Activated B cell treated with CpG ODN at 0.5 μM for 24 hours (primary cell): Measurements from ENCODE around the gene LMX1B. TPM values are rescaled to one million over a fixed set of nuclear protein-coding genes. Genes with fewer than 3 reads are reported as not detected.

Experiments
- ATAC-seq: fragments of 200-7000 bp; cut with Tn5 transposase; one replicate; pipeline ENCODE4 v1.10.0; 2021; ENCODE audit warnings: low read depth, mild to moderate bottlenecking, moderate library complexity
- CTCF ChIA-PET: fragments of 350-600 bp; sonication (Branson Sonifier 250); formaldehyde crosslinking; loops from one replicate; lab custom pipeline; 2021; ENCODE audit warnings: antibody characterized with exemption; lab: Charles Lee
- POLR2A ChIA-PET: fragments of 350-600 bp; sonication (Branson Sonifier 250); formaldehyde crosslinking; loops from one replicate; lab custom pipeline; 2021; ENCODE audit warnings: antibody characterized with exemption; lab: Charles Lee
- DNase-seq: peaks from one replicate; pipeline ENCODE4 v3.0.0; 2022
- H3K27ac Mint-ChIP-seq: one replicate; pipeline ENCODE4 v1.8.0; 2020; ENCODE audit warnings: mixed read lengths
- H3K27me3 Mint-ChIP-seq: one replicate; pipeline ENCODE4 v1.8.0; 2021; ENCODE audit warnings: mixed read lengths
- H3K36me3 Mint-ChIP-seq: one replicate; pipeline ENCODE4 v1.8.0; 2021; ENCODE audit warnings: low read depth, mixed read lengths
- H3K4me1 Mint-ChIP-seq: one replicate; pipeline ENCODE4 v1.8.0; 2021; ENCODE audit warnings: mixed read lengths
- H3K4me3 Mint-ChIP-seq: one replicate; pipeline ENCODE4 v1.8.0; 2020; ENCODE audit warnings: mild to moderate bottlenecking, mixed read lengths
- H3K9me3 Mint-ChIP-seq: one replicate; pipeline ENCODE4 v1.8.0; 2020; ENCODE audit warnings: mixed read lengths
- intact Hi-C: fragments of 100-400 bp; cut with micrococcal nuclease; formaldehyde crosslinking; loops from one replicate; pipeline ENCODE4 v1.15.1; 2024
- total RNA-seq: library from RNA; stranded (reverse); gene quantifications from 2 replicates; pipeline ENCODE4 v1.2.3, GENCODE V29; 2022
- TF ChIP-seq, protein P1 (sequence below): fragments of 200-600 bp; IDR thresholded peaks from one replicate; pipeline ENCODE4 v1.8.0; 2022; ENCODE audit warnings: antibody characterized with exemption, mild to moderate bottlenecking

LMX1B gene
- total RNA-seq, 1 donor from 2014 or later = not detected

DNA sequence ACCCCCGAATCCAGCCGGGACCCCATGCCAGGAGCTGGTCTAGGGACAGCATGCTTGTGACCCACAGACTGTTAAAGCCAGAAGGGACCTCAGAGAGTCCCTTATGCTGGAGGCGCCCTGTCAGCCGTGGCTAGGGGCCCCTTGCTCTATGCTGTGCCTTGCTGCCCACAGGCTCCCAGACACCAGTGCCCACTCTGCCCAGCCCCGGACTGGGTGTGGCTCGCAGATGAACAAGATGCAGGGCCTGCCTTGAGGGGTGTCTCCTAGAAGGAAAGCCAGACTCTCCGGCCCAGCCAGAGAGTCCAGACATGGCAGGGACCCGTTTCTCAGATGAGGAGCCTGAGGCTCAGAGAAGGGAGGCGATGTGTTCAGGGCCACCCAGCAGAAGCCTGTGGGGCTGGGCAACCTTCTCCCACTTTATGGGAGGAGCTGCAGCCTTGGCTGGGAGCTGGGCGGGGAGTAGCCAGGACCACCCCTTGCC lies 85.7 kb downstream of the LMX1B start:
- Mint-ChIP-seq H3K27me3 (peaks cover 30% of the 10 kb centered on the region), H3K36me3 (no peaks in the 10 kb centered on the region), H3K4me3 (no peak overlapping the region), H3K9me3 (no peaks in the 10 kb centered on the region), H3K27ac (no peak overlapping the region), H3K4me1 (no peaks in the 10 kb centered on the region)
- TF ChIP-seq, protein P1, sequence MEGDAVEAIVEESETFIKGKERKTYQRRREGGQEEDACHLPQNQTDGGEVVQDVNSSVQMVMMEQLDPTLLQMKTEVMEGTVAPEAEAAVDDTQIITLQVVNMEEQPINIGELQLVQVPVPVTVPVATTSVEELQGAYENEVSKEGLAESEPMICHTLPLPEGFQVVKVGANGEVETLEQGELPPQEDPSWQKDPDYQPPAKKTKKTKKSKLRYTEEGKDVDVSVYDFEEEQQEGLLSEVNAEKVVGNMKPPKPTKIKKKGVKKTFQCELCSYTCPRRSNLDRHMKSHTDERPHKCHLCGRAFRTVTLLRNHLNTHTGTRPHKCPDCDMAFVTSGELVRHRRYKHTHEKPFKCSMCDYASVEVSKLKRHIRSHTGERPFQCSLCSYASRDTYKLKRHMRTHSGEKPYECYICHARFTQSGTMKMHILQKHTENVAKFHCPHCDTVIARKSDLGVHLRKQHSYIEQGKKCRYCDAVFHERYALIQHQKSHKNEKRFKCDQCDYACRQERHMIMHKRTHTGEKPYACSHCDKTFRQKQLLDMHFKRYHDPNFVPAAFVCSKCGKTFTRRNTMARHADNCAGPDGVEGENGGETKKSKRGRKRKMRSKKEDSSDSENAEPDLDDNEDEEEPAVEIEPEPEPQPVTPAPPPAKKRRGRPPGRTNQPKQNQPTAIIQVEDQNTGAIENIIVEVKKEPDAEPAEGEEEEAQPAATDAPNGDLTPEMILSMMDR = no peak
- no peak for ATAC-seq
- ChIA-PET POLR2A (interaction anchor here (0.5 kb wide), 1 partner anchor 1755 kb away, joined by 3 read pairs; no protein-coding TSS in a partner anchor), CTCF (interaction anchor here (1.0 kb wide), 1 partner anchor 82 kb away, joined by 5 read pairs; no protein-coding TSS in a partner anchor)
- no peak for DNase-seq
- intact Hi-C loops = no loop called here

- TF ChIP-seq, protein P1 = no peak
- intact Hi-C loops = no loop called here
- peaks cover 2% of the 10 kb centered on the region for H3K4me1 Mint-ChIP-seq
- DNase-seq (no peak), ATAC-seq (no peak)
- H3K27ac Mint-ChIP-seq = no peak overlapping the region
- ChIA-PET CTCF (interaction anchor here (13.0 kb wide), 1 partner anchor 79 kb away, joined by 472 read pairs; no protein-coding TSS in a partner anchor), POLR2A (interaction anchor here (0.5 kb wide), 2 partner anchors 1365 to 1756 kb away, joined by 3 read pairs; no protein-coding TSS in a partner anchor)
- H3K4me3 Mint-ChIP-seq = no peak overlapping the region
- H3K9me3 Mint-ChIP-seq = no peaks in the 10 kb centered on the region
- no peaks in the 10 kb centered on the region for H3K36me3 Mint-ChIP-seq
- H3K27me3 Mint-ChIP-seq = peaks cover 36% of the 10 kb centered on the region
These were observed 86.6 kb downstream of the LMX1B start for GRCh38 chr9:126700296-126700695.

GRCh38 chr9:126700903-126701812 lies 87.4 kb downstream of the LMX1B start:
- Mint-ChIP-seq H3K9me3 (no peaks in the 10 kb centered on the region), H3K4me3 (no peak overlapping the region), H3K36me3 (no peaks in the 10 kb centered on the region), H3K27me3 (peaks cover 34% of the 10 kb centered on the region), H3K27ac (no peak overlapping the region), H3K4me1 (peaks cover 5% of the 10 kb centered on the region)
- ChIA-PET CTCF (interaction anchor here (0.8 to 13.0 kb wide), 2 partner anchors 11 to 78 kb away, joined by 3 to 472 read pairs; no protein-coding TSS in a partner anchor), POLR2A (no interaction called here)
- TF ChIP-seq, protein P1 = no peak
- intact Hi-C loops = no loop called here
- ATAC-seq = no peak
- DNase-seq = no peak

- Mint-ChIP-seq H3K4me1 (peaks cover 5% of the 10 kb centered on the region), H3K9me3 (no peaks in the 10 kb centered on the region), H3K4me3 (no peak overlapping the region), H3K27me3 (peaks cover 34% of the 10 kb centered on the region), H3K36me3 (no peaks in the 10 kb centered on the region), H3K27ac (no peak overlapping the region)
- intact Hi-C loops = no loop called here
- ChIA-PET CTCF (interaction anchor here (0.8 to 13.0 kb wide), 2 partner anchors 11 to 78 kb away, joined by 3 to 472 read pairs; no protein-coding TSS in a partner anchor), POLR2A (interaction anchor here (0.5 kb wide), 1 partner anchor 1763 kb away, joined by 4 read pairs; no protein-coding TSS in a partner anchor)
- DNase-seq = no peak
- no peak for ATAC-seq
- TF ChIP-seq, protein P1 = no peak
These were observed 88.0 kb downstream of the LMX1B start for GRCh38 chr9:126701813-126702140.
